ENCODE measurements around the gene CFAP54.

CFAP54 gene

DNA sequence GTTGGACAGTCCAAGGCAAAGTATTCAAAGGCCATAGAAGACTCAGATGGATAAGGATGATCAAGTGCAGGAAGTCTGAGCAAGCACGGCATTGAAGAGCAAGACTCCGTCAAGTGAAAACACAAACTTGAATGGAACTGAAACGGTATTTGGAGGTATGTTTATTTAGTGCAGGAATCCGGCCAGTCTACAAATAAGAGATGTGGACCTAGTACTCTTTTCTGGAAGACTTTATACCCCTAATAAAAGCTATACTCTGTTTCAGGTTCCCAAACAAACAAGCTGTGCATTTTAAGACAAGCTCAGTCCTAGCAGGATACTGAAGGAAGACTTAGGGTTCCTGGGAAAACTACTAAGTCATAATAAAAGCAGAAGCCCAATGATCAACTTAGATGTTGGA is 316.9 kb downstream of the CFAP54 start:
- Histone ChIP-seq H3K27ac (ENCODE audit: low read depth, low read length) (no peak overlapping the region), H4K20me1 (ENCODE audit: control insufficient read depth, insufficient read depth, low read depth, low read length) (no peaks in the 10 kb centered on the region), H3F3A (ENCODE audit: control insufficient read depth, insufficient read depth) (no peaks in the 10 kb centered on the region), H3K4me3 (ENCODE audit: low read length) (no peak overlapping the region), H3K36me3 (ENCODE audit: control insufficient read depth, low read length) (no peaks in the 10 kb centered on the region), H3K9me3 (ENCODE audit: control insufficient read depth, insufficient read depth, low read length) (no peaks in the 10 kb centered on the region), H3K4me1 (ENCODE audit: control insufficient read depth, low read length) (no peaks in the 10 kb centered on the region), H3K9me2 (replicated peaks; ENCODE audit: control insufficient read depth, low read length) (no peaks in the 10 kb centered on the region), H3K79me2 (ENCODE audit: control insufficient read depth, low read length) (no peaks in the 10 kb centered on the region), H3K4me2 (ENCODE audit: low read length) (no peak overlapping the region), H3K27me3 (ENCODE audit: control insufficient read depth, low read length) (no peaks in the 10 kb centered on the region)
- TF ChIP-seq EZH2phosphoT487 (IDR thresholded peaks at IDR 0.05; ENCODE audit: borderline replicate concordance, low read length) (no peak), CTCF (IDR thresholded peaks at IDR 0.05; ENCODE audit: low read depth, low read length, poor library complexity, severe bottlenecking) (no peak)

GRCh38 chr12:96807741-96808140 is 318.4 kb downstream of the CFAP54 start:
- Histone ChIP-seq H3K4me1 (ENCODE audit: control insufficient read depth, low read length) (no peaks in the 10 kb centered on the region), H3K4me3 (ENCODE audit: low read length) (no peak overlapping the region), H3K27ac (ENCODE audit: low read depth, low read length) (no peak overlapping the region), H3K9me2 (replicated peaks; ENCODE audit: control insufficient read depth, low read length) (no peaks in the 10 kb centered on the region), H3F3A (ENCODE audit: control insufficient read depth, insufficient read depth) (no peaks in the 10 kb centered on the region), H3K4me2 (ENCODE audit: low read length) (no peak overlapping the region), H3K79me2 (ENCODE audit: control insufficient read depth, low read length) (no peaks in the 10 kb centered on the region), H3K9me3 (ENCODE audit: control insufficient read depth, insufficient read depth, low read length) (no peaks in the 10 kb centered on the region), H3K36me3 (ENCODE audit: control insufficient read depth, low read length) (no peaks in the 10 kb centered on the region), H4K20me1 (ENCODE audit: control insufficient read depth, insufficient read depth, low read depth, low read length) (no peaks in the 10 kb centered on the region), H3K27me3 (ENCODE audit: control insufficient read depth, low read length) (no peaks in the 10 kb centered on the region)
- TF ChIP-seq EZH2phosphoT487 (IDR thresholded peaks at IDR 0.05; ENCODE audit: borderline replicate concordance, low read length), result no peak
- TF ChIP-seq CTCF (IDR thresholded peaks at IDR 0.05; ENCODE audit: low read depth, low read length, poor library complexity, severe bottlenecking), result no peak

- H3K27me3 ChIP-seq (ENCODE audit: control insufficient read depth, low read length), result no peaks in the 10 kb centered on the region
- no peaks in the 10 kb centered on the region for H3K9me2 ChIP-seq (replicated peaks; ENCODE audit: control insufficient read depth, low read length)
- no peak overlapping the region for H3K27ac ChIP-seq (ENCODE audit: low read depth, low read length)
- no peaks in the 10 kb centered on the region for H3K9me3 ChIP-seq (ENCODE audit: control insufficient read depth, insufficient read depth, low read length)
- H3K4me3 ChIP-seq (ENCODE audit: low read length), result no peak overlapping the region
- H3K79me2 ChIP-seq (ENCODE audit: control insufficient read depth, low read length), result no peaks in the 10 kb centered on the region
- H3F3A ChIP-seq (ENCODE audit: control insufficient read depth, insufficient read depth), result no peaks in the 10 kb centered on the region
- no peaks in the 10 kb centered on the region for H4K20me1 ChIP-seq (ENCODE audit: control insufficient read depth, insufficient read depth, low read depth, low read length)
- no peaks in the 10 kb centered on the region for H3K4me1 ChIP-seq (ENCODE audit: control insufficient read depth, low read length)
- TF ChIP-seq EZH2phosphoT487 (IDR thresholded peaks at IDR 0.05; ENCODE audit: borderline replicate concordance, low read length) (no peak), CTCF (IDR thresholded peaks at IDR 0.05; ENCODE audit: low read depth, low read length, poor library complexity, severe bottlenecking) (no peak)
- no peaks in the 10 kb centered on the region for H3K36me3 ChIP-seq (ENCODE audit: control insufficient read depth, low read length)
- no peak overlapping the region for H3K4me2 ChIP-seq (ENCODE audit: low read length)
Observed at GRCh38 chr12:96808587-96808986, 319.2 kb downstream of the CFAP54 start.

DNA sequence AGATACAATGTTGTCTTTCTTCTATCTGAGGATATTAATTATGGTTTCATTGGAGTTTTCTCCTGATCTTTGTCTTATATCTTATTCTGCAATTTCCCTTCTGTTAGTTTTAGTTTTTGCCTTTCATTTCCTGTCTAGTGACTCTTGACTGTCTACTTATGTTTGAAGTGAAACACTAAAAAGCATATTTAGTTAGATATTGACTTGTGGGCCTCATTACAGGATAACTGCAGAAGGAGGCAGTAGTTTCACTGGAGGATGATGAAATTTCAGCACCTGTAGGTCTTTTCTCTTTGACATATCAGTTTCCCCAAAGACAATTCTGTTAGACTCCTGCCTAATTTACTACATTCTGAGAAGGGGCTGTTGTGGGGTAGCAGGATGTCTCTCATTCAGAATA is 320.1 kb downstream of the CFAP54 start:
- no peak overlapping the region for H3K4me2 ChIP-seq (ENCODE audit: low read length)

More for the DNA sequence above, 320.1 kb downstream of the CFAP54 start:
- H3K4me1 ChIP-seq (ENCODE audit: control insufficient read depth, low read length), result no peaks in the 10 kb centered on the region
- H3F3A ChIP-seq (ENCODE audit: control insufficient read depth, insufficient read depth), result no peaks in the 10 kb centered on the region
- no peaks in the 10 kb centered on the region for H3K36me3 ChIP-seq (ENCODE audit: control insufficient read depth, low read length)
- no peaks in the 10 kb centered on the region for H3K9me3 ChIP-seq (ENCODE audit: control insufficient read depth, insufficient read depth, low read length)
- no peaks in the 10 kb centered on the region for H4K20me1 ChIP-seq (ENCODE audit: control insufficient read depth, insufficient read depth, low read depth, low read length)
- no peaks in the 10 kb centered on the region for H3K79me2 ChIP-seq (ENCODE audit: control insufficient read depth, low read length)
- no peak overlapping the region for H3K27ac ChIP-seq (ENCODE audit: low read depth, low read length)
- H3K4me3 ChIP-seq (ENCODE audit: low read length), result no peak overlapping the region
- TF ChIP-seq CTCF (IDR thresholded peaks at IDR 0.05; ENCODE audit: low read depth, low read length, poor library complexity, severe bottlenecking) (no peak), EZH2phosphoT487 (IDR thresholded peaks at IDR 0.05; ENCODE audit: borderline replicate concordance, low read length) (no peak)
- H3K9me2 ChIP-seq (replicated peaks; ENCODE audit: control insufficient read depth, low read length), result no peaks in the 10 kb centered on the region
- H3K27me3 ChIP-seq (ENCODE audit: control insufficient read depth, low read length), result no peaks in the 10 kb centered on the region
